NCI-H524 (cell line): ENCODE data around the gene GLCCI1.
"Not testable (repeated sequence)": the region's sequence is repeated elsewhere in the genome, so short reads cannot be mapped to it uniquely, and the experiment has no call there.

Experiments
- DNase-seq, 2 experiments: peaks; one replicate each; lab custom pipeline; 2025; lab: John Stamatoyannopoulos, UW

GLCCI1 gene

GRCh38 chr7:8094164-8095140, 125.9 kb downstream of the GLCCI1 start:
- no peak for DNase-seq

DNA sequence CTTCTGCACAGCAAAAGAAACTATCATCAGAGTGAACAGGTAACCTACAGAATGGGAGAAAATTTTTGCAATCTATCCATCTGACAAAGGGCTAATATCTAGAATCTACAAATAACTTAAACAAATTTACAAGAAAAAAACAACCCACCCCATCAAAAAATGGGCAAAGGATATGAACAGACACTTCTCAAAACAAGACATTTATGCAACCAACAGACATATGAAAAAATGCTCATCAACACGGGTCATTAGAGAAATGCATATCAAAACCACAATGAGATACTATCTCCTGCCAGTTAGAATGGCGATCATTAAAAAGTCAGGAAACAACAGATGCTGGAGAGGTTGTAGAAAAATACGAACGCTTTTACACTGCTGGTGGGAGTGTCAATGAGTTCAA, 132.7 kb downstream of the GLCCI1 start:
- not testable (repeated sequence) for DNase-seq

GRCh38 chr7:8103282-8103681, 134.7 kb downstream of the GLCCI1 start:
- DNase-seq = no peak

- DNase-seq = no peak
Observed at GRCh38 chr7:8105449-8106095, 137.0 kb downstream of the GLCCI1 start.

DNA sequence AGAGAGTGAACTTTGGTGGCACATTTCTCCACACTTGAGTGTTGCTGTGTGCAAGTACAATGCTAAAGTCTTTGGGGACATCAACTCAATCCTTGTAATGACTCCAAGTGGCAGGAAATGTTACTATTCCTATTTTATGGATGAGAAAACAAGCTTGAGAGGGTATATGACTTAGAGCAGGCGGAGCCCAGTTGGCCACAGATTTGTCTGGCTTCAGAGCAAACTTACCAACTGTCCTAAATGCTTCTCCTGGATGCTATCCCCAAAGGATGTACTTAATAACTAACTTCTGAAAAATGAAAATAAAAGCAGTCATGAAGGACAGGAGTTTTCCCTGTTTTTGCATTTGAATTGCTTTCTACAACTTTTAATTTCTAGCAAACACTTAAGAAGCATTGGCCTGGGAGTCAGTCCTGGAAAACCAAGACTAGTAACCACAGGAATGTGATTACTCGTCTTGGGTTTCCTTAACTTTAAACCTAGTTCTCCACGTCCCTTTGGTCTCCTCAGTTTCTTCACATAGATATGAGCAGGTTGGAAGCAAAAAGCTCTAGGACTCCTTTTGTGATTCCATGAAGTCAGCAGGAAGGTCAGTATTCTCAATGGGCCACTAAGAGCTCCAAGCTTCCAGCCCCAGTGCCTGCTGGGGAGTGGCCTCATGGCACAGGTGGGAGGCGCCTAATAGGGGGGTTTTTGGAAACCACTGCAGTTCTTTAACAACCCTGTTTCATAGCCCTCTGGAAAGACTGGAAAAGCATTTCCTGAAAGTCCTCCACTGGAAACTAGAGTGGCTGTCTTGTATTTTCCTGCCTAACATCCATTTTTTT, 140.8 kb downstream of the GLCCI1 start:
- DNase-seq = no peak

DNA sequence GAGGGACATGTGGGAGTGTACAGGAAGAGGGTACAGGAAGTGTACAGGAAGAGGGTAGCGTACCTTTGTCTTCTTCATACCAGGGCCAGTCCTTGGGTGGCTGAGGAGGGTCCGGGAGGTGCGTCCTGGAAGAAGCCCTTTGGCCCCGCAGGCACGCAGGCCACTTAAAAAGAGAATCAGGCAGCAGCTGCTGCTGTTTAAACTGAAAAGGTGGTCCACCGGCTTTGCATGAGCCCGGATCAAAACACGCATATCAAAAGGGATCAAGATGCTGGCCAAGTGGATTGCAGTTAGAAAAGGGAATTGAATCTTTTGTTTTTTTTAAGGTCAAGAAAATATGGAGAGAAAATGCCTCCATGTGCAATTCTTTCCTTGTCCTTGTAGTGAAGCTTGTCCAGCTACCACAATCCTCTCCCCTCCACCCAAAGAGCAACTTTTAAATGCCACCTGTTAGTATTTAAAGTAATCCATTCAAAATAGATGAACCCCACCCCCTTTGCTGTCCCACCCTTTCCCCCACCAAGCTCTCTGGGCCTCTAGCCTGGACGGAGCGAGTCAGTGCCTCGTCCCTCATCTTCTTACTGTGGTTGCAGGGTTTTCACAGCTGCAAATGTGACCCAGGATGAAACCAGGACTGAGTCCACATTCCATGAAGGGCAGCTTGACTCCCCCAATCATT, 142.8 kb downstream of the GLCCI1 start:
- peak in 1 of 2 experiments; percentile 19 for DNase-seq

DNA sequence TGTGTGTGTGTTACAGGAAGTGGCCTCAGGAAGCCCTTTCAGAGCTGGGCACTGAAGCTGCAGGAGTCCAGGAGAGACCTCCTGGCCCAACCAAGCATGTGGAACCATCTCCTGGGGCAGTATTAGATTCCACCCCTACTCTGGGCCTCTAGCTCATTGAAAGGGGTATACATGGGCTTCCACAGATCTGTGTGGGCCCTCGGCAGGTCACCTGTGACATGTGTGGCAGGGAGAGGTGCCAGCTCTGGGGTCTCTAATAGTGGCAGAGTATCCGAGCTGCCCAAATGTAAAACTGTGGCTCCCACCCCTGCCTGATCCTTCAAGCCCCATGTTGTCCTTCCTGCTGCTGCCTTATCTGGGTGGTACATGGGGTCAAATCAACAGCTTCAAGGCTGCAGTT, 144.1 kb downstream of the GLCCI1 start:
- no peak for DNase-seq

DNA sequence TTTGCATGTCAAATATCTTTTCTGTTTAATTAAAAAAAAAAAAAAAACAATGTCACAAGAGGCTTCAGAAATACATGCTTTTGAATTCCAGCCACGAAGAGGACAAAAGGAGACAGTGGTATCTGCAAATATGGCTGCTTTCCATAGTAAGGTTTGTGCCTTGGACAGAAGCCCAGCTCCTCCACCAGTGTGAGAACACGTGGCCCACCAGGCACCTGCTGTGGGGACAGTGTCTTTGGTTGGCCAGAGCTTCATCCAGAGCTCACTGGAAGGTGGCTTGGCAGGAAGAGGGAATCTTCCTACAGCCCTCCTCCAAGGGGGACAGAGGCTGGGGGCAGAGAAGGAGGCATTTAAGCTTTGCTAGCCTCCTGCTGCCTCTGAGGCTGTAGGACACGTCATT, 144.6 kb downstream of the GLCCI1 start:
- DNase-seq = no peak

DNA sequence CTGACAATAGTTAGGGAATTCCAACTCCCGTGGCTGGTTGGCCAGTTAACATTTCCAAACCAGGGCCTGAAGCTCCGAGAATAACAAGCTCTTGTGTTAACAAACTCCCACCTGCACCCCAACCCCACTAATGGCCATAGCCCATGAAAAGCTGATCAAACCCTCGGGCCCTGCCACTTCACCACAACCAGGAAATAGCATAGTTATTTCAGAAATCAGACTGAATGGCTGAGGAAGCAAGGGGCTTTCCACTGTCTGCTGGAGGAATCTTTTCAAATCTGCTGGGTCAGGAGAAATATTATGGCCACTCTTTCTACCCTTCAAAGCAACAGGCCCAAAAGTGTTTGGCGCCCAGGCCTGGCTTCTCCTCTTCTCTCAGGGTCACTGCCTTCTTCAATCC, 145.6 kb downstream of the GLCCI1 start:
- no peak for DNase-seq

GRCh38 chr7:8115547-8116402, 147.2 kb downstream of the GLCCI1 start:
- no peak for DNase-seq

DNA sequence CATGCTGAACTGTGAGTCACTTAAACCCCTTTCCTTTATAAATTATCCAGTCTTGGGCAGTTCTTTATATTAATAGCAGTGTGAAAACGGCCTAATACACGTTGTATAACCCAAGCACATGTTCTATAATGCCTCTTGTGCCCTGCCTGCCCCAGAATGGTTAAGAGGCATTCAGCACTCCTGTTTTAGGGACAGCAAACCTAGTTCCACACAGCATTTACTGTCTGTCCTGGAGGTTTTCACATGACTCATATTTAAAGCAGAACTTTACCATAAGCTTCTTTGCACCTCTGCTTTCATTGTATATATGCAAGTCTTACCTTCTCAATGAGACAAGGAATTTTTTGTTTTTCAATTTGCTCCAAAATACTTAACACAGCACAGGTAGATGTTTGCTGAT, 148.6 kb downstream of the GLCCI1 start:
- DNase-seq = no peak

DNA sequence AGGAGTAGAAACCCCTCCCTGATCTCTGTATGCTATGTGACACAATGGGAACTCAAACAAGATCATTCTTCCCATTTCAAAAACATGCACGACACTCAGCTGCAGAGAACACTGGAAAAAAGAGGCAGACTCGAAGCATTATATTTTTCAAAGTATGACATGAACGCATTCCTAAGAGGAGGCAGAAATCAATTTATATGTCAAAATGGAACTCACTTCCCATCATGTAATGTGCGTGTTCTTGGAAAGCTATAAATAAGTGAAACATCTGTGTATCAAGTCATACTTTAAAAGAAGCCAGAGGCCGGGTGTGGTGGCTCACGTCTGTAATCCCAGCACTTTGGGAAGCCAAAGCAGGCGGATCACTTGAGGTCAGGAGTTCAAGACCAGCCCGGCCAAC, 150.7 kb downstream of the GLCCI1 start:
- no peak for DNase-seq

- no peak for DNase-seq
Observed at GRCh38 chr7:8120390-8121058, 151.9 kb downstream of the GLCCI1 start.

GRCh38 chr7:8121243-8121642, 152.6 kb downstream of the GLCCI1 start:
- DNase-seq = no peak

- no peak for DNase-seq
Observed at GRCh38 chr7:8125680-8126444, 157.3 kb downstream of the GLCCI1 start.

DNA sequence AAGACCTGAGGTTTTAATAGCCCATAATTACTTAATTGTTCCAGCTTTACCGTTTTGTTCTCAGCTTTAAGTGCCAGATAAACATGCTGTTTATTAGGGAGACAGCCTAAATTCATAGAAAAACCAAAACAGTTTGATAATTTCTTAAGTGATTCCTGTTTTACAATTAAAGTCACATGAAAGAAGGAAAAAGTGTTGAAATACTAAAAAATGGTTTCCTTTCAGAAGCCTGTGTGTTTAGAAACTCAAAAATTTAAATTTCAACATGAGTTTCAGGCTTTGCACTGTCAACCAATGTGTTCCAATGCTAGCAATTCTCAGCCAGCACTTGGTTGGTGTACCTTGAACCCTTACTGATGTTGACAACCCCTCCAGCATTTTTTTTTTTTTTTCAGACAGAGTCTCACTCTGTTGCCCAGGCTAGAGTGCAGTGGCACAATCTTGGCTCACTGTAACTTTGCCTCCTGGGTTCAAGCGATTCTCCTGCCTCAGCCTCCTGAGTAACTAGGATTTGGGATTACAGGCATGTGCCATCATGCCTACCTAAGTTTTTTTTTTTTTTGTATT, 158.1 kb downstream of the GLCCI1 start:
- no peak for DNase-seq

- no peak for DNase-seq
Observed at GRCh38 chr7:8128449-8129317, 160.1 kb downstream of the GLCCI1 start.

GRCh38 chr7:8129318-8129659, 160.7 kb downstream of the GLCCI1 start:
- no peak for DNase-seq
